HG03575 (cell line): Measurements from ENCODE around the gene PRRC2B.
"Not testable (repeated sequence)": the region's sequence is repeated elsewhere in the genome, so short reads cannot be mapped to it uniquely, and the experiment has no call there.

Source experiments
- ATAC-seq: cut with Tn5 transposase; IDR thresholded peaks from one replicate; pipeline ENCODE4 v1.9.1; 2021; ENCODE audit not compliant: unreplicated experiment, insufficient number of reproducible peaks, low FRiP score; ENCODE audit errors: extremely low read depth

PRRC2B gene

GRCh38 chr9:131455655-131456054, 61.8 kb downstream of the PRRC2B start:
- not testable (repeated sequence) for ATAC-seq

GRCh38 chr9:131457746-131458145, 63.9 kb downstream of the PRRC2B start:
- ATAC-seq = no peak

- ATAC-seq = no peak
These were observed 65.2 kb downstream of the PRRC2B start for GRCh38 chr9:131459056-131459455.

GRCh38 chr9:131461166-131461565, 67.3 kb downstream of the PRRC2B start:
- ATAC-seq = no peak

- no peak for ATAC-seq
These were observed 70.6 kb downstream of the PRRC2B start for GRCh38 chr9:131464354-131465000.

GRCh38 chr9:131465401-131465800, 71.5 kb downstream of the PRRC2B start:
- ATAC-seq = no peak

GRCh38 chr9:131467214-131467935, 73.5 kb downstream of the PRRC2B start:
- ATAC-seq = no peak

GRCh38 chr9:131468031-131468430, 74.1 kb downstream of the PRRC2B start:
- no peak for ATAC-seq

- no peak for ATAC-seq
These were observed 75.5 kb downstream of the PRRC2B start for GRCh38 chr9:131469356-131469755.

GRCh38 chr9:131469951-131470350, 76.1 kb downstream of the PRRC2B start:
- ATAC-seq = no peak

GRCh38 chr9:131470581-131470991, 76.7 kb downstream of the PRRC2B start:
- ATAC-seq = no peak

GRCh38 chr9:131472085-131472484, 78.2 kb downstream of the PRRC2B start:
- ATAC-seq = not testable (repeated sequence)

GRCh38 chr9:131473198-131473885, 79.5 kb downstream of the PRRC2B start:
- ATAC-seq = no peak

- ATAC-seq = no peak
These were observed 80.0 kb downstream of the PRRC2B start for GRCh38 chr9:131473891-131474290.

GRCh38 chr9:131474711-131475110, 80.8 kb downstream of the PRRC2B start:
- ATAC-seq = no peak

- no peak for ATAC-seq
These were observed 81.4 kb downstream of the PRRC2B start for GRCh38 chr9:131475111-131475955.

GRCh38 chr9:131475956-131476776, 82.3 kb downstream of the PRRC2B start:
- ATAC-seq = no peak

- no peak for ATAC-seq
These were observed 83.0 kb downstream of the PRRC2B start for GRCh38 chr9:131476777-131477345.
